Fibroblast of skin of scalp (primary cell): Measurements from ENCODE around the gene ITGA1.
"Not testable (repeated sequence)": the region's sequence is repeated elsewhere in the genome, so short reads cannot be mapped to it uniquely, and the experiment has no call there.

Experiments used
- DNase-seq: peaks from one replicate; pipeline ENCODE4 v3.0.0-alpha.2; 2013

The ITGA1 gene

DNA sequence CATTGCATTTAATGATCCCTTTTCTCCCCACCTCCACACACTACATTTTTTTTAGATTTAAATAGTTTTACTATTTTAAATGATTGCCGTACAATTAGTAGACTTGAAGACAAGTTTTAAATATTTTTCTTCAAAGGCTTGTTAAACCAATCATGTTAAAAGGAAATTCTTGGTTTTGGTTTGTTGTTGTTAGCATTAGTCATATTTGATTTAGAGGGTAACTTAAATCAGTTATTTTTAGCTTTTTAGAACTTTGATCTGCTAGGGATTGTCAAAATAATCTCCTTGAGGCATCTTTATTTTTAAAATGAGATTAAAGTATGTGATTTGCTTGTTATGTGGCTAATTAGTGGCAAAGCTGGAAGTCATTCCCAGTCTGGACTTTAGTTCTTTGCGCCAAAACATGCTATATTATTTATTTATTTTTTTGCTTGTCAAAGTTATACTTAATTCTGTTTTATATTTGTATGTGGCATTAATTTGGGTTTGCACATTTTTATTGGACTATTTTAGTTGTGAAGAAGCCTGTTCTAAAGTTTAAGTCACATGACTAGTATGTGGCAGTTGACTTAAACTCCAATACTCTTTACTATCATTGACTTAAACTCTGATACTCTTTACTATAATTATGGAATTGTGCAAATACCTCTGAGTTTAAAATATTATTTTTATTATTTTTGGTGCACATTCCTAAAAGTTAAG, 14.7 kb downstream of the ITGA1 start:
- no peak for DNase-seq

- DNase-seq: no peak
Measured at GRCh38 chr5:52802974-52803336, 15.2 kb downstream of the ITGA1 start.

DNA sequence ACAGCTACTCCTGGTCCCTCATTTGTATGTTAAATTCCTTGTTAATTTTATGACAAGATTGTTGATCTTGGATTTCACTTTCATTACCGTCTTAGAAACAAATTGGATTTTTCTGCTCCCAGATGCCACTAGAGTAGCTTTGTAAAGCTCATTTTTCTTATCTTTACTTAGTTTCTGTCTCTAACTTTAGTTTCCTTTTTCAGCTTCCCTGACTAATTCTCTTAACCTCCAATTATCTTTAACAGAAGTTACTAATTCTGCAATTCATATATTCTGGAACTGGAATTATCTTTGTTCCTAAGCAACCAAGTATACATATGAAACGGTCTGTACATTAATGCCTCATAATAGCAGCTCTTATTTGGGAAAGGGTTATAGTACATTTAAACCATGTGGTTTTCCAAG, 16.7 kb downstream of the ITGA1 start:
- DNase-seq: no peak

- DNase-seq: no peak
Measured at GRCh38 chr5:52804981-52805380, 17.3 kb downstream of the ITGA1 start.

DNA sequence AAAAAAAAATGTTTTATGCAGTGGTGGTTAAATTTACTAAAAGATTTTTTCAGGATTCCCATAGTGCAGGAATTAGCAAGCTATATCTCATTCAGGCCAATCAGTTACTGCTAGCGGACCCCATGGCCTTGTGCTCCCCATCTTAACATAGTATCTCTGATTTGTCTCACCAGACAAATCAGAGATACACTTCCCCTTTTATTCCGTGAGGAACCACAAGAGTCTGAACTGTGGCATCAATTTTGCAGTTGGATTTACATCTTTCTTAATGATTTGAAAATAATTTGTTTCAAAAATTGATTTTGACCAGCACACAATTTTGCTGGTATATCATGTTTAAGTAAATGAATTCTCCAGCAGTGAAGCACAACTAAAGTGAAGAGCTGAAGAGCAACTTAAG, 17.9 kb downstream of the ITGA1 start:
- DNase-seq: no peak

GRCh38 chr5:52807037-52807436, 19.3 kb downstream of the ITGA1 start:
- no peak for DNase-seq

- DNase-seq: no peak
Measured at GRCh38 chr5:52807723-52808122, 20.0 kb downstream of the ITGA1 start.

GRCh38 chr5:52808316-52808901, 20.7 kb downstream of the ITGA1 start:
- DNase-seq: peak; percentile 52

DNA sequence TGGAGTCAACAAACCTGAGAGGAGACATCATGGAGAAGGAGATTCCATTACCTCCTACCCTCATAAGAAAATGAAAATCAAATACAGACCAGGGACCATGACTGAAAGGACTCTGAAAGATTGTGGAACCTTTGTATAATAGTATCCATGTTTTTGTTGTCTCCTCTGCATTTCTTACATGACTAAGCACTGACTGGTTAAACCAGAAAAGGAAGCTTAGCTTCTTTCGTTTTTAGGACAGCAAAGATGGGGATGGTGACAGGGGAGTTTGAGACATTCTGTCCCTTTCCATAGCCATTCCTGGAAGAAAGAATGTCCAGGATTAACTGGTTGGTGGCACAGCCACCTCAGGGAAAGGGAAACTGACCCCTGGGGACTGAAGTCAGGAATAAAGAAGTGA, 22.2 kb downstream of the ITGA1 start:
- DNase-seq: peak; percentile 61

- DNase-seq: no peak
Measured at GRCh38 chr5:52810426-52810825, 22.7 kb downstream of the ITGA1 start.

GRCh38 chr5:52811067-52811749, 23.5 kb downstream of the ITGA1 start:
- DNase-seq: peak; percentile 75

GRCh38 chr5:52814352-52815148, 26.8 kb downstream of the ITGA1 start:
- DNase-seq: no peak

DNA sequence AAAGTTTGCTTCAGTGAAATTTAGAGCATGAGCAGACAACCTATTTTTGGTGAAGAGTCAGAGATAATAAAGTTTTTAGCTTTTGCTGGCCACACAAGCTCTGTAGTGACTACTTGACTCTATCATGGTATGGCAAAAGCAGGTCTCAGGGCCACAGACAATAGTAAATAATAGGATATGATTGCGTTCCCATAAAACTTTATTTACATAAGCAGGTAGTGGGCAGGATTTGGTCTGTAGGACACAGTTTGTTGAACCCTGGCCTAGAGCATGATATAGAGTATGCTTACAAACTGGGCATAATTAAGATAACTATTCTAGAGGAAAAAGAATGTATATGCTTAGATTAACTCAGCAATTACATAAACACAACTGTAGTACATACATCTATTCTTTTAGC, 30.1 kb downstream of the ITGA1 start:
- DNase-seq: no peak

DNA sequence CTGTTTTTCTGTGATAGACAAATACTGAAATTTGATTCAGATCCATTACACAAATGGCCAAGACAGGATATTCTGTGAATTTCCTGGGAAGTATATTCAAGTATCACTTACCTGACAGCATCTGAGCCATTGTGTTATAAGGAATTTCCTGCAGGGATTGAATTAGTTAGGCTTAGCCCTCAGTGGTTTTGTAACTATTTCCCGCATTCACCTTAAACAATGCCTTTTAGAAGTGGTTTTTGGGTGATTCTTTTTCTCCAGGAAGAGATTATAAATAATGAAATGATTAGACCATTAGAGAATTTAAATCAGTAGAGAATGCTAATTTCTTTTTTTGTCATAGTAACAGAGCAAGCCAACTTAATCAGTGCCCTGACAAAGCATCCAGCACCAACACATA, 30.6 kb downstream of the ITGA1 start:
- DNase-seq: no peak

DNA sequence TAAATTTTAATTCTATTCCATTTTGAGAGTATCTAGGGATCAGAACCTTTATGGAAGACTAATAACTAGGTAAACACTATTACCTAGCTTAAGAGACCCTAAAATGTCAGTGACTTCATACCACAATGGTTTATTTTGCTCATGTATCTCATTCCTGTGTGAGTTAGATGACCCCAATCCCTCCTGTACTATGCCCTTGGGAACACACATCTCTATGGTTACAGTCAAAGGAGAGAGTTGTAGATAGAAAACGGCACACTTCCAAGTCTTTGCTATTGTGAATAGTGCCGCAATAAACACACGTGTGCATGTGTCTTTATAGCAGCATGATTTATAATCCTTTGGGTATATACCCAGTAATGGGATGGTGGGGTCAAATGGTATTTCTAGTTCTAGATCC, 31.1 kb downstream of the ITGA1 start:
- not testable (repeated sequence) for DNase-seq

DNA sequence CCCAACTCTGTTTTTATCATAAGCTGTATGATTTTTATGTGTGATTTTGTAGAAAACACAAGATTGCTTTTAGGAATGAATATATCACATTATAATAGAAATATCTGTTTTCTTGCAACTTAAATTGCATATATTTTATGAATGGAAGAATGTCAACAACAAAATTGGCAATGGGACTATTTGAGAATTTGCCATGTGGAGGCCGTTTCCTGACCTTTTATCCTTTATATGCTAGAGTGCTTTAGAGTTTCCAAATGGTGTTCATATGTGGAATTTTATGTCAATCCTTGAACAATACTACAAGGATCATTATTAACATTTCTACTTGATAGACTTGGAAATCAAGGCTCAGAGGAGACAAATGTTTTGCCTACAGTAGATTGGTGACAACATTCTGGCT, 34.2 kb downstream of the ITGA1 start:
- no peak for DNase-seq

DNA sequence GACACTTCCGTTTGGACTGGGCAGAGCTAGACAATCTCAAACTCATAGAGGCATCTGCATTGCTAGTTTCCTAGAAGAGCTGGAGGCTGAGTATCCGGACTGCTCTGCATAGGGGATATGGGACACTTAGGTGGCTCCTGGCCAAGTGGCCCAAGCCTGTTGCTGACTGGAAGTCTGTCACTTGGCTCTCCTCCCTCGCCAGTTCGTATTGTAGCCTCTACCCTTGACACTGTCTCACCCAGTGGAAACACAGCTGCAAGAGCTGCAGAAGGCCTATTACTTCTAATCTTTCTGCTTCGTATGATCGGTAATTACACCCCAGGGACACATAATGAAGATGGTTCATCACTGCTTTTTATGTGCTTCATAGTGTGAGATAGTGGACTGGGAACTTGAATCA, 34.7 kb downstream of the ITGA1 start:
- DNase-seq: no peak

DNA sequence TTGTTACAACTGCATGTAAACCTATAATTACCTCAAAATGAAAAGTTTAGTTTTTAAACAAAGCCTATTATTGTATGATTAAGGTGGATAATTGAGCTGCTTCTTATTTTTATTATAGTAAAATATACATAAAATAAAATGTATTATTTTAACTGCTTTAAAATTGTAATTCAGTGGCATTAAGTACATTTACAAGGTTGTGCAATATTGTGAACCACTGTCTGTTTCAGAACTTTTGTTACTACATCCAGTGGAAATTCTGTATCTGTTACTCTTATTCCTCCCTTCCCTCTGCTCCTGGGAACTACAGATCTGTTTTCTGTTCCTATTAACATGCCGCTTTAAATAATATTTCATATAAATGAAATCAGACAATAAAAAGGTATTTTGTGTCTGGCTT, 37.1 kb downstream of the ITGA1 start:
- DNase-seq: no peak

DNA sequence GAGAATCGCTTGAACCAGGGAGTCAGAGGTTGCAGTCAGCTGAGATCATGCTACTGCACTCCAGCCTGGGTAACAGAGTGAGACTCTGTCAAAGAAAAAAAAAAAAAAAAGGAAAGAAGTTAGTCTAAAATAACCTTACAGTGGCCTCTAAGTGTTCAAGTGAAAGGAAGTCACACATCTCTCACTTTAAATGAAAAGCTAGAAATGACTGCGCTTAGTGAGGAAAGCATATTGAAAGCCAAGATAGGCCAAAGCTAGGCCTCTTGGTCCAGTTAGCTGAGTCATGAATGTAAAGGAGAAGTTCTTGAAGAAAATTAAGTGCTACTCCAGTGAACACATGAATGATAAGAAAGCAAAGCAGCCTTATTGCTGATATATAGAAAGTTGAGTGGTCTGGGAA, 38.1 kb downstream of the ITGA1 start:
- DNase-seq: no peak

GRCh38 chr5:52827815-52828214, 40.1 kb downstream of the ITGA1 start:
- no peak for DNase-seq

GRCh38 chr5:52829664-52830063, 41.9 kb downstream of the ITGA1 start:
- no peak for DNase-seq

DNA sequence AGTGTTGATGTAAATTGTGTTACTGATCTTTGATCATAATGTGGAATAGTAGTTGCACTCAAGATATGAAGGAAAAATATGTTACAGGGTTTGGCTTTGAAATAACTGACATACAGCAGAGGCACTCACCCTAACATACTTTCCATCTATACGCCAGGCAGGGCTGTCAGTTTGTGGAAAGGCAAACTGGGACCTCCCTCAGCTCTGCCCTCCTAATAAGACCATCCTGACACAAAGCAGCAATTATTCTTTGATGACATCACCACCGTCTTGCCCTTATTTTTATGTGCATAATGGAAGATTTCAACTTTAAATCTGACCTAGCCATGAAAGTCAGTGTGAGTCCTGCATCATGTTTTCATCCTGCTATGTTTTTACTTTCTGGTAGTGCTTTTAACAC, 42.9 kb downstream of the ITGA1 start:
- DNase-seq: no peak

DNA sequence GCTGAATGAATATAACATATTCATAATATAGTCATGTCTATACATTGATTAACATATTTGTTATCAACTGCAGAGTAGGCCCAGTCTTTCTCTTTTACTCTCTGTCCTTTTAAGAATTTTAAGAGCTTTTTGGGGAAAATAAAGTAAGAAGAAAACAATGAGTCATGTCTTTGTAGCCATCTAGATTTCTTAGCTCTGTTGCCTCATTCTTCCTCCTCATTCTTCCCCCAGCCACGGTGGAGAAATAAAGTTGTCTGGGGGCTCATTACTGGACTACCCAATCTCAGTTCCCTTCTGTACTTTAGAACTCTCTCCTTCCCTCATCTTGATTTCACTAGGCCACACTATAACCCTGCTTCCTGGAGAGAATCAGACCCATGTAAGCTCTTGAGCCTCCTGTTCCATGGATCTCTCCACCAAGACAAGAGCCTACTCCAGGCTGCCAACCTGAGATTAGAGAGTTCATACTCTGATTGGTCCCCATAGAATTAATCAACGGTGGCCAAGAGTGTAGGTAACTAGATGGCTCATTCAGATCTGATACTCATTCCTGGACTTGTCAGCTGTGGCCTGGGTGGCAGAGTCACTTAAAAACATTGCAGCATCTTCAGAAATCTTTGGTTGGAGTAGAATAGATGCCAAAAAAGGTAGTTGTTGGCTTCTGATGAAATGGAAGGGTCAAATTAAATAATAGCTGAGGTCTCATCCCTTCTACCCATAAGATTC, 44.2 kb downstream of the ITGA1 start:
- no peak for DNase-seq
